HG02981 (cell line): ENCODE data around the gene RNF41.

Source experiments
- ATAC-seq: cut with Tn5 transposase; IDR thresholded peaks from one replicate; pipeline ENCODE4 v1.9.1; 2021; ENCODE audit warnings: mild to moderate bottlenecking, moderate library complexity; ENCODE audit not compliant: unreplicated experiment

Gene RNF41

DNA sequence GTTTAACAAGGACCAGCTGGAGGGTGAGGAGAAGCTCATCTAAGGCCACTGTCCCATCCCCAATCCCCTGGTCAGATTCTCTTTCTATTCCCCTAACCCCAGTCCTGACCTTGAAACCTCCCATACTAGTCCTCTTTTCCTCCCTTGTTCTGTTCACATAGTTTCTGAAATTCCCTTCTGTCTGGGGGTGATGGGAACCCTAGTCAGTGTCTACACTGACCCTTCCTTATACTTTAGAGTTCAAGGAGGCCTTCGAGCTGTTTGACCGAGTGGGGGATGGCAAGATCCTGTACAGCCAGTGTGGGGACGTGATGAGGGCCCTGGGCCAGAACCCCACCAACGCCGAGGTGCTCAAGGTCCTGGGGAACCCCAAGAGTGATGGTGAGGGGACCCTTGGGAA lies 66.9 kb downstream of the RNF41 start:
- no peak for ATAC-seq

GRCh38 chr12:56154246-56154771 lies 67.4 kb downstream of the RNF41 start:
- ATAC-seq, result no peak

- ATAC-seq, result no peak
Measured at GRCh38 chr12:56153678-56154065, 68.0 kb downstream of the RNF41 start.

DNA sequence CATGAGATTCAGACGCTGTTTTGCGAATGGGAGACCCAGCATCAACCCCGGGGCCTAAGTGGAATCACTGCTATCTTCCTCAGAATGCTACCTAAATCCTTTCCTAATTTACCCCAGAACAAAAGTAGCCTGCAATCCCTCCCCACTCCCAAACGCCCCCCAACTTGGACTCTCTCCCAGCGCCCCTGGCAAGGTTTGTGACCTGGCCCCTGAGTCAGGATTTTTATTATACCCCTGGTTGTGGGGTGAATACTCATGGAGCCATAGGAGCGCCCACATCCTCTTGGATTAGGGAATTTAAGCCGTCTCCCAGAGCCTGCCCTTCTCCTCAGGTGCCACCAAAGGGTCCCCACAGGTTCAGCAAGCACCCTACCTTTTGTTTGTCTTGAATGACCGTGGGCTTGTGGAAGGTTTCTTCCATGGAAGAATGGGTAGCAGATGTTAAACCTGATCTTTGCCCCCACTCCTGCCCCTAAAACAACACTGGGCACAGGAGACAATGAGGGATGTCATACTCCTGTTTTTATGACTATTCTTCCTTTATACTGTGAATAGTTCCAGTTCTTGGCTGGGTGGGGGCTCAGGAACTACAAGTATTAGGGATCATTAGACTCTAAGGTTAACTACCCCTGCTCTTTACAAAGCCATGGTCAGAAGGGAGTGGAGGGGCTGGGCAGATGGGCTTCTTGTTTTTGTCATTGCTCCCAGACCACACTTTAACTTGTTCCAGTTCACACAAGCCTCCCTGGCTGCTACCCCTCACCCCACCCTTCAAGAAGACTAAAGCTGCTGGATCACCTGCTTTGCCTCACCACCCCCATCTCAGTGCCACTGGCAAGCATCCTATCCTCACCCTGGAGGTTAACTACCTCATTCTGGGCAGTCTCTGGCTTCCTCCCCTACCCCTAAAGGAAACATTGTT lies 68.7 kb downstream of the RNF41 start:
- no peak for ATAC-seq
